NCI-H1436 (cell line): ENCODE results near the gene CDK13.

Source experiments
- DNase-seq: peaks from one replicate; lab custom pipeline; 2025; lab: John Stamatoyannopoulos, UW

The CDK13 gene

GRCh38 chr7:40008223-40008815, 58.3 kb downstream of the CDK13 start:
- DNase-seq, result no peak

DNA sequence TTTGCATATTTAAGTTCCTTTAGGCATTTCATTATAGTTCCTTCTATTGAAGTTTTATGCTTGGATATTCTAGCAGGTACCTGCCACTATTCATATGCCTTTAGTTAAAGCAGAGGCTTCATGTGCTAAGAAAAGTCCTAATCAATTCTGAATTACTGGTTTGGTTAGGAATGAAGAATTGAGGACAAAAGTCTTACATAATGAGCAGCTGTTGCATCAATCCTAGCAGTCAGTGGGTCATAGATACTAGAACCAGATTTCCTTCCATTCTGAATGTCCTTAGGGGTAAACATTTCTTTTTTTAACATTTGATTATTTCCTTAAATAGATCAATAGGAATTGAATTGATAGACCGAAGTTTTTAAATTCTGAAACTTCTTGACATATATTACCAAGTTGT, 59.2 kb downstream of the CDK13 start:
- DNase-seq, result no peak

- DNase-seq, result no peak
Measured at GRCh38 chr7:40014376-40014775, 64.3 kb downstream of the CDK13 start.

DNA sequence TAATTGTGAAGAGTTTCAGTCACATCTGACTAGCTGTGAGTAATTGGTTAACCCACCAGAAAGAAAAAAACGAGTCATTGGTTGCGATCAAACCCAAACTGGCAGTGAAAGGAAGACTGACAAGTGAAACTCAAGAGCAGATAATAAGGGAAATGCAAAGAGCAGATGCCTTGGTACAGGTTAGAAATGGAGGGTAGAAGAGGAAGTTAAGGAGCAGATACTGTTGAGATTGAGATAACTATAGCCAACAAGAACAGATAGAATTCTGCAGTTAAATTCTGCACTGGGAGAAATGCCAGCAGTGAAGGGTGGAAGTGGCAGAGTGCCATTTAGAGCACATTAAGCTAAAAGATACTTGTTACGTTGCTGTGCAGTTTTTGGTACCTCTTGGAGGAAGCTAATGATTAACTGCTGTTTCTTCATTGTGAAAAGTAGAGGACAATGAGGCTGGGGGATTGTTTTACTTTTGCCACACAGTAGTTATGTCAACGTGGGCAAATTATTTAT, 65.8 kb downstream of the CDK13 start:
- DNase-seq, result no peak

GRCh38 chr7:40019558-40019957, 69.5 kb downstream of the CDK13 start:
- DNase-seq, result no peak

DNA sequence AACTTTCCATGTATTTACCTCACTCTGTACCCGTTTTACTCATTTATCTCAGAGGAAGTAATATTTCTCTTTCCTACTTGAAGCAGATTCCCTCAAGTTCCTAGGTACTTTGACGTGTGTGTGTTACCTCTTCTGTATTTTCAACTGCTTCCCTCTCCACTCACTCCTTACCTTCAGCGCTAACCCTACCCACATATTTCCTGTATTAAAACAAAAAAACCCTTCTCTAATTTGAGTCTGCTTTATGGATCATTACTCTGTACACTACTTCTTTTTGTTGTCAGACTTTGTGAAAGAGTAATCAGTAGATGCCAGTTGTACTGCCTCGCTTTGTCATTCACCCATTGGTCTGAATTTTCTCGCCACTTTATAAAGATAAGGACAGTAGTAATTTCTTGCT, 74.0 kb downstream of the CDK13 start:
- no peak for DNase-seq

DNA sequence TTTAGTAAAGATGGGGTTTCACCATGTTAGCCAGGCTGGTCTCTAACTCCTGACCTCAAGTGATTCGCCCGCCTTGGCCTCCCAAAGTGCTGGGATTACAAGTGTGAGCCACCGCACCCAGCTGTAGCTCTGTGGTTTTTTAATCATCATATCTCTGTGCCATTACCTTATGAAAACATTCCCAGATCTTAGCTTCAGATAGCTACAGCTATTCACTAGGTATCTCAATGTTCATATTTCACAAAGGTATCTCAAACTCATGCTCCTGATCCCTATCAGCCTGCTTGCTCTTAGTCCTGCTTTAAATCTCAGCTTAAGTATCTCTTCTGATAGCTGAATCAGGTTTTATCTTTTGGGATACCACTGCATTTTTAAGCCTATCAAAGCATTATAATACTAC, 74.8 kb downstream of the CDK13 start:
- no peak for DNase-seq

DNA sequence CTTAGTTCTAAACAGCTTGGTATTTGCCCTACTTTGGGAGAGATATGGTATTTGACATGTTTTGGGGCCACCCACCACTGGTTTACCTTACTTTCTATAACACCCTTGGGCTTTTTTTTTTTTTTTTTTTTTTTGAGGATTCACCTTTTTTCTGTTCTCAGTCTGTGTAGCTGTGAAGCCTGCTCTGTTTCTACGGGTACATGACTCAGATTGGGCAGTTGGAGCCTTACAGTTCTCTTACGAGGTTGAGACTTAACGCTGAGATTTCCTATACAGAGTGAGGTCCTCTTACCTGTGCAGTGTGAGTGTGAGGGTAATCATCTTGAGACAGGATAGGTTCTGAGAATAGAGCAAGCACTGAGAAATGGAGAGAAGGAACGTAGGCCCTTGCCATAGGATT, 77.5 kb downstream of the CDK13 start:
- no peak for DNase-seq

DNA sequence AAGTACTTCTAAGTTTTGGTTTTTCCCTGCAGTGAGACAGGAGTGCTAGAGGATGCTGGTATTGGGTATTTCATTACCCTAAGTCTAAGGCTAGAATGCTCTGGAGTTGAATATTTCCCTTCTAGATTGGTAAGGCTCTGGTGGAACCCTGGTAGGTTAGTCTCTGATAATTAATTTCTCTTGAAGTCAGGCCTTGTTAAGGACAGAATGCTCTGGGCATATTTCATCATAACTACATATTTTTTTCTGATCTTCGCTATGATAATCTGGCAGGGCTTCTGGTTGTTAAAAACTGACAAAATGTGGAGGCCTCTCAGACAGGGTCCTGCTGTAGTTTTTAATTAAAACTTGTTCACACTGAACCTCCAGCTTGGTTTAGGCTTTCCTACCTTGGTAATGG, 83.8 kb downstream of the CDK13 start:
- DNase-seq, result no peak

GRCh38 chr7:40041456-40041855, 91.4 kb downstream of the CDK13 start:
- DNase-seq, result no peak

DNA sequence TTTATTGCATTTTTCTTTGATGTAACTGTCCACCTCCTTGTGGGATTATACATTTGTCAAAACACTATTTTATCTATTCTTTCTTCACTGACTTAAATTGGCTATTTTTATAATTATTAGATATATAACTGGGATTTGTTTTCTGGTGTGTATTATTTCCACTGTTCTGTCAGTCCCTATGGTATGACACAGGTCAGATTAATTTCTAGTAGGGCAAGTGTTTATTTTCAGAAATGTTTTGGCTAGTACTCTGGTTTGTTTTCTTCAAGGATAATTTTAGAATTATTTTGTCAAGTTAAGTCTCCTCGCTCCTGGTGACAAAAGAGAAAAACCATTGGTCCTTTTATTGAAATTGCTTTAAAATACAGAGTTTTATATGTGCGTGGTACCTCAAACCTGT, 93.1 kb downstream of the CDK13 start:
- DNase-seq, result no peak

DNA sequence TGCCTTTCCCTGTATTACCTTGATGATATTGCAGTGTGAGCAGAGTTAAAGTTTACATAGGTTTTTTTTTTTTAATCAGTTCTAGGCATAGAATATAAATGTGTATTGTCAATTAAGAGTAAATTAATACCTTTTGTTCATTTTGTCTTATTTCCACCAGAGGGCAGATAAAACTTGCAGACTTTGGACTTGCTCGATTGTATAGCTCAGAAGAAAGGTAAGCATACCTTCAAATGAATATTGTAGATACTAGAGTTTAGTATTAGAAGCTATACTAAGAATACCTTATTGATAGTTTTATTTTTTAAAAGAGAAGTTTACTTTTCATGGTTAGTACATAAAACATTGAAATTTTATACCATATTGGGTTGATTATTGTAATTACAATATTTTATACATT, 97.6 kb downstream of the CDK13 start:
- no peak for DNase-seq

GRCh38 chr7:40057292-40057691, 107.2 kb downstream of the CDK13 start:
- DNase-seq, result peak; percentile 13

- no peak for DNase-seq
Measured at GRCh38 chr7:40058026-40058425, 108.0 kb downstream of the CDK13 start.

- DNase-seq, result no peak
Measured at GRCh38 chr7:40058636-40059035, 108.6 kb downstream of the CDK13 start.

DNA sequence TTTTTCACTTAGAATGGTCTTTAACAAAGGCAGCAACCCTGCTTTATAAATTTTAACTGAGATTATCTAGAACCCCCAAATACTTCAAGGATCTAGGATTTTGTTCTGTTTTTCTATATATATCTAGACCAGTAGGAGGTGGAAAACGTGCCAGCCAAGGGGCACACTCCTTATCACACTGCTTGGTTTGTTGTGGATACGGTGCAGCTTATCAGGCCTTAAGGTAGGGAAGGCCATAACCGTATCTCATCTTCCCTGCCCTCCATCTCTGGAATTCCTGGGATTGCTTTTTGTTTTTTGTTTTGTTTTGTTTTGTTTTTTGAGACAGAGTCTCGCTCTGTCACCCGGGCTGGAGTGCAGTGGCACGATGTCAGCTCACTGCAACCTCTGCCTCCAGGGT, 109.0 kb downstream of the CDK13 start:
- DNase-seq, result no peak

GRCh38 chr7:40072268-40072667, 122.2 kb downstream of the CDK13 start:
- no peak for DNase-seq

- DNase-seq, result no peak
Measured at GRCh38 chr7:40073239-40073638, 123.2 kb downstream of the CDK13 start.

GRCh38 chr7:40077849-40078248, 127.8 kb downstream of the CDK13 start:
- no peak for DNase-seq

DNA sequence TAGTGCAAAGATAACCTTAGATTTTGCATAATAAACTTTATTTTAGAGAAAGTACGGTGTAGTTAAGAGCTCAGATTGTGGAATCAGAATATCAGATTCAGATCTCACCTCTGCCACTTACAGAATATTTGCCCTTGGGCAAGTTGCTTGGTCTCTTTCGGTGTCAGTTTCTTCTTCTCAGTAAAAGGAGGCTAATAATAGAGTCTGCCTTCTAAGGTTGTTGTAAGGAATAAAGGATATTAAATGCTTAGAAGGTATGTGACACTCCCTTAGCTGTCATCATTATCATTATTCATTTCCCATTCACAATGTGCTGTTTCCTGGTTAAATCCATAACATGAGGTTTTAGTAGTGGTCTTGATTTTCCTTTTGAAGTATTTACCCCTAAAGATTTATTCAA, 142.1 kb downstream of the CDK13 start:
- no peak for DNase-seq

DNA sequence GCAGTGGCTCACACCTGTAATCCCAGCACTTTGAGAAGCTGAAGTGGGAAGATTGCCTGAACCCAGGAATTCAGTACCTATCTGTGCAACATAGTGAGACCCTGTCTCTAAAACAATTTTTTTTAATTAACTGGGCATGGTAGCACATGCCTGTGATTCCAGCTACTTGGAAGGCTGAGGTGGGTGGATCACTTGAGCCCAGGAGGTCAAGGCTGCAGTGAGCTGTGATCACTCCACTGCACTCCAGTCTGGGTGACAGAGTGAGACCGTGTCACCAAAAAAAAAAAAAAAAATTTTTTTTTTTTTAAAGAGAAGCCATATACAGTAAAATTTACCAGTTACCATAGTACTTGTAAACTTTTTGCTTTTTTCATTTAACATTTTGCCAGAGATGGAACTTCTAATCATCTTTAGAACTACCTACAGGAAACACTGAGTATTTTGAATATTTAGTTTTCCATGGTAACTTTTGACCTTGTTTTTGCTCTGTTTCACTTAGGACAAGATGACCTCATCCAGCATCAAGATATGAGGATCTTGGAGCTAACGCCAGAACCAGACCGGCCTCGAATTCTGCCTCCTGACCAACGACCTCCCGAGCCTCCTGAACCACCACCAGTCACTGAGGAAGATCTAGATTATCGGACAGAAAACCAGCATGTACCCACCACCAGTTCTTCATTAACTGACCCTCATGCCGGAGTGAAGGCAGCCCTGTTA, 143.7 kb downstream of the CDK13 start:
- no peak for DNase-seq

DNA sequence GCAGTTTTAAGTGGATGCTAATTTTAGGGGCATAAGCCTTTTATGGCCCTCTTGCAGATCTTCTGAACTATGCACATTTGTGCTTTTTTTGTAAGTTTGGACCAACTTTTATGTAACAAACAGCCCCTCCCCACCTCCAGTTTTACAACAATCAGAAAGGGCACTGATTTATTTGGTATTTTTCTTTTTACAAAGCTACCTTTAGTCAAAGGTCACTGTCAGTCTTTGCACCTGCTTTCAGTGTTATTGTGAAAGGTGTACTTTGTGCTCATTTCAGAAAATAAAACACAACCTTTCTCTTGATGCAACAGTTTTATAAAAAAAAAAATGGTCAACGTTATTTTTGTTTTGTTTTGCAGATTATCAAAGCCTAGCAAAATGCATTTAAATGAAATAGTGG, 145.2 kb downstream of the CDK13 start:
- DNase-seq, result no peak

DNA sequence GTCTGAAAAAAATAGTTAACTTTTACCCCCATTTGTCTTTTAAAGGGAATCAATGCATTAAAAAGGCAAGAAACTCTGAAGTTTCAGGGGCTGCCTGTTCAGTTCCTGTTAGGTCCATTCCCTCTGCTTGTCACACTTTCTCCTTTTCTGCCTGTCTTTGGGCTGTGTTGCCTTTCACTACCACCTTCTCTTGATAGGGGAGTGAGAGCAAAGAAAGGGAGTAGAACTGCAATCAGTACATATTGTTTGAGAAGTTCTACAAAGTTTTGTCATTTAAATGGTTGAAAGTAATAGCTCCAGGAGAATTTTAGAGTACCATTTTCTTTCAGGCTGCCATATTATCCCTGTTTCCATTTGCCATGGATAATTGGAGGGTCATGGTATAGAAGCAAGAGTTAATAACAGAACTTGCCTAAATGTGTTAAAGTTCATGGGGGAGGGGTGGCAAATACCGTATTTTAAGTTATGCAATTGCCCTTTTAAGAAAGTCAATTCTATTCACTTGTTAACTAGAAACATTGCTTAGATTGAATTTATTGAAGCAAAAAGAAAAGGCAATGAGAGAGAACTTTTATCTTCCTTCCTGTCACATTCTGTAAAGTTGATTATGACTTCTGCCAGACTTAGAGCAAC, 145.8 kb downstream of the CDK13 start:
- DNase-seq, result no peak
